CD4-positive, alpha-beta memory T cell (primary cell): ENCODE results near the gene UBE2QL1. TPM values are rescaled to one million over a fixed set of nuclear protein-coding genes. Genes with fewer than 3 reads are reported as not detected.

Source experiments
- polyA plus RNA-seq, 2 donors: library from polyadenylated mRNA; unstranded; fragments of 300-500 nt; fragmentation: Illumina TruSeq; gene quantifications; one replicate each; pipeline ENCODE4 v1.2.3, GENCODE V29; 2021
- total RNA-seq, 2 experiments: library from RNA; stranded (reverse); gene quantifications; one replicate each; pipeline ENCODE4 v1.2.3, GENCODE V29; 2021

UBE2QL1 gene
- total and polyA plus RNA-seq, 4 experiments from 2014 or later = not detected

Other genes with a start within 250 kb of the UBE2QL1 start
- 10 to 100 TPM; 61.2 to 64.7 TPM for gene MED10, start 70.3 kb upstream of the UBE2QL1 start, total RNA-seq
- 100 to 1,000 TPM; 105 to 147 TPM for gene MED10, start 70.3 kb upstream of the UBE2QL1 start, polyA plus RNA-seq
- gene NSUN2, start 184.2 kb downstream of the UBE2QL1 start, total RNA-seq = 10 to 100 TPM; 78.0 to 81.6 TPM
- gene NSUN2, start 184.2 kb downstream of the UBE2QL1 start, polyA plus RNA-seq = 10 to 100 TPM; 22.6 to 42.6 TPM
- 1 to 10 TPM; 7.8 to 9.2 TPM for gene SRD5A1, start 184.6 kb downstream of the UBE2QL1 start, total RNA-seq
- 10 to 100 TPM in 1 of 2 donors, 1 to 10 TPM in 1; 5.4 to 11.2 TPM for gene SRD5A1, start 184.6 kb downstream of the UBE2QL1 start, polyA plus RNA-seq